Neural progenitor cell (in vitro differentiated cells): ENCODE measurements around the gene RNF224. TPM values are rescaled to one million over a fixed set of nuclear protein-coding genes. Genes with fewer than 3 reads are reported as not detected.
A peak's percentile ranks its signal among the peaks of the same experiment; 100 is the strongest.

Experiments used
- DNase-seq: peaks from one replicate; pipeline ENCODE4 v3.0.0-alpha.2; 2016; ENCODE audit warnings: low spot score
- H2AFZ ChIP-seq: fragments of 200-600 bp; sonication (generic); replicated peaks from 2 replicates; pipeline ENCODE4 v1.6.1; 2016; ENCODE audit warnings: antibody characterized with exemption
- H3F3A ChIP-seq: fragments of 200-600 bp; sonication (generic); 2 replicates; pipeline ENCODE4 v1.6.1; 2016; ENCODE audit warnings: antibody characterized with exemption, low read depth
- H3K27ac ChIP-seq: fragments of 200-600 bp; sonication (generic); 2 replicates; pipeline ENCODE4 v1.5.1; 2016; ENCODE audit warnings: mild to moderate bottlenecking
- H3K27me3 ChIP-seq: fragments of 200-600 bp; sonication (generic); 2 replicates; pipeline ENCODE4 v1.6.1; 2016; ENCODE audit warnings: mild to moderate bottlenecking, moderate library complexity
- H3K36me3 ChIP-seq: fragments of 200-600 bp; sonication (generic); 2 replicates; pipeline ENCODE4 v1.5.1; 2016
- H3K4me1 ChIP-seq: fragments of 200-600 bp; sonication (generic); 2 replicates; pipeline ENCODE4 v1.6.1; 2016; ENCODE audit warnings: mixed run types
- H3K4me2 ChIP-seq: fragments of 200-600 bp; sonication (generic); 2 replicates; pipeline ENCODE4 v1.6.1; 2016
- H3K4me3 ChIP-seq: fragments of 200-600 bp; sonication (generic); 2 replicates; pipeline ENCODE4 v1.5.1; 2016
- H3K79me2 ChIP-seq: fragments of 200-600 bp; sonication (generic); 2 replicates; pipeline ENCODE4 v1.6.1; 2016; ENCODE audit warnings: low read depth
- H3K9ac ChIP-seq: fragments of 200-600 bp; sonication (generic); 2 replicates; pipeline ENCODE4 v1.6.1; 2016
- H3K9me3 ChIP-seq: fragments of 200-600 bp; sonication (generic); 2 replicates; pipeline ENCODE4 v1.5.1; 2016; ENCODE audit warnings: low read depth
- H4K20me1 ChIP-seq: fragments of 200-600 bp; sonication (generic); 2 replicates; pipeline ENCODE4 v1.6.1; 2016; ENCODE audit warnings: low read depth
- H3K27ac Mint-ChIP-seq: 3 replicates; pipeline ENCODE4 v1.8.0; 2021; ENCODE audit warnings: mixed read lengths
- H3K27me3 Mint-ChIP-seq: 2 replicates; pipeline ENCODE4 v1.8.0; 2022; ENCODE audit warnings: low read depth, mild to moderate bottlenecking, inconsistent platforms, moderate library complexity, mixed read lengths; ENCODE audit not compliant: insufficient read depth
- H3K36me3 Mint-ChIP-seq: 3 replicates; pipeline ENCODE4 v1.8.0; 2021; ENCODE audit warnings: mixed read lengths
- H3K4me1 Mint-ChIP-seq: 3 replicates; pipeline ENCODE4 v1.8.0; 2021; ENCODE audit warnings: mixed read lengths
- H3K4me3 Mint-ChIP-seq: 3 replicates; pipeline ENCODE4 v1.8.0; 2021; ENCODE audit warnings: mild to moderate bottlenecking, moderate library complexity, mixed read lengths
- H3K9me3 Mint-ChIP-seq: 3 replicates; pipeline ENCODE4 v1.8.0; 2020; ENCODE audit warnings: mixed read lengths
- CTCF ChIP-seq: fragments of 200-600 bp; sonication (generic); IDR thresholded peaks from 2 replicates; pipeline ENCODE4 v1.5.1; 2017; ENCODE audit warnings: antibody characterized with exemption, mild to moderate bottlenecking
- EZH2 ChIP-seq: fragments of 200-600 bp; sonication (generic); IDR thresholded peaks from 2 replicates; pipeline ENCODE4 v1.6.1; 2017; ENCODE audit warnings: antibody characterized with exemption, mild to moderate bottlenecking, moderate library complexity
- EZH2phosphoT487 ChIP-seq: fragments of 200-600 bp; sonication (generic); IDR thresholded peaks from 2 replicates; pipeline ENCODE4 v1.6.1; 2017; ENCODE audit warnings: antibody characterized with exemption
- total RNA-seq: library from RNA; depleted of rRNA; stranded (reverse); fragments of >200 nt; gene quantifications from 2 replicates; pipeline ENCODE4 v1.2.3, GENCODE V29; 2015; ENCODE audit warnings: low replicate concordance

The RNF224 gene
- total RNA-seq, 1 donor from 2014 or later: not detected

- Histone ChIP-seq H3K4me3 (peak overlapping the region; percentile 78), H3K27me3 (no peaks in the 10 kb centered on the region), H3K9ac (peak overlapping the region; percentile 59), H4K20me1 (peaks cover 56% of the 10 kb centered on the region), H3K79me2 (peaks cover 36% of the 10 kb centered on the region), H3K4me2 (peak overlapping the region; percentile 98), H3K36me3 (no peaks in the 10 kb centered on the region), H2AFZ (peak overlapping the region; percentile 51), H3K27ac (peak overlapping the region; percentile 86), H3K4me1 (peaks cover 14% of the 10 kb centered on the region), H3K9me3 (no peaks in the 10 kb centered on the region), H3F3A (peaks cover 51% of the 10 kb centered on the region)
- Mint-ChIP-seq H3K4me3 (peak overlapping the region; percentile 87), H3K27me3 (no peaks in the 10 kb centered on the region), H3K27ac (no peak overlapping the region), H3K4me1 (peaks cover 35% of the 10 kb centered on the region), H3K36me3 (peaks cover 14% of the 10 kb centered on the region), H3K9me3 (no peaks in the 10 kb centered on the region)
- TF ChIP-seq EZH2 (peak; percentile 35), CTCF (peak; percentile 40), EZH2phosphoT487 (no peak)
- DNase-seq: peak; percentile 74
These were observed 13.1 kb downstream of the RNF224 start for GRCh38 chr9:137240318-137240840.

- H3K79me2 ChIP-seq: peaks cover 36% of the 10 kb centered on the region
- DNase-seq: peak; percentile 99
- H3K27me3 ChIP-seq: no peaks in the 10 kb centered on the region
- H3K27ac Mint-ChIP-seq: peak within 1 kb of the TSS; percentile 89
- peak within 1 kb of the TSS; percentile 100 for H3K4me2 ChIP-seq
- peaks cover 14% of the 10 kb centered on the region for H3K36me3 Mint-ChIP-seq
- H3K27ac ChIP-seq: peak within 1 kb of the TSS; percentile 86
- H3K36me3 ChIP-seq: no peaks in the 10 kb centered on the region
- peak within 1 kb of the TSS; percentile 51 for H2AFZ ChIP-seq
- H3K4me1 Mint-ChIP-seq: peaks cover 35% of the 10 kb centered on the region
- no peaks in the 10 kb centered on the region for H3K27me3 Mint-ChIP-seq
- peaks cover 51% of the 10 kb centered on the region for H3F3A ChIP-seq
- H4K20me1 ChIP-seq: peaks cover 53% of the 10 kb centered on the region
- H3K4me3 Mint-ChIP-seq: peak within 1 kb of the TSS; percentile 98
- TF ChIP-seq EZH2phosphoT487: no peak
- no peak for TF ChIP-seq EZH2
- TF ChIP-seq CTCF: no peak
- H3K4me1 ChIP-seq: peaks cover 14% of the 10 kb centered on the region
- H3K9ac ChIP-seq: peak within 1 kb of the TSS; percentile 68
- H3K4me3 ChIP-seq: peak within 1 kb of the TSS; percentile 100
- H3K9me3 Mint-ChIP-seq: no peaks in the 10 kb centered on the region
- no peaks in the 10 kb centered on the region for H3K9me3 ChIP-seq
These were observed 13.7 kb downstream of the RNF224 start, which contains the start of gene TUBB4B for GRCh38 chr9:137240841-137241489. Gene TUBB4B, plus strand, starts transcription at chr9:137241287. Its CDS starts 74 bp downstream, at chr9:137241361.

- Histone ChIP-seq H3K36me3 (no peaks in the 10 kb centered on the region), H2AFZ (no peak overlapping the region), H3F3A (peaks cover 51% of the 10 kb centered on the region), H3K4me3 (peak overlapping the region; percentile 100), H3K79me2 (peaks cover 36% of the 10 kb centered on the region), H3K27me3 (no peaks in the 10 kb centered on the region), H4K20me1 (peaks cover 51% of the 10 kb centered on the region), H3K9ac (peak overlapping the region; percentile 68), H3K4me1 (peaks cover 12% of the 10 kb centered on the region), H3K9me3 (no peaks in the 10 kb centered on the region), H3K4me2 (peak overlapping the region; percentile 100), H3K27ac (no peak overlapping the region)
- H3K4me1 Mint-ChIP-seq: peaks cover 35% of the 10 kb centered on the region
- no peak for TF ChIP-seq EZH2phosphoT487
- no peak for TF ChIP-seq EZH2
- TF ChIP-seq CTCF: no peak
- H3K36me3 Mint-ChIP-seq: peaks cover 14% of the 10 kb centered on the region
- DNase-seq: peak; percentile 67
- H3K27me3 Mint-ChIP-seq: no peaks in the 10 kb centered on the region
- H3K4me3 Mint-ChIP-seq: peak overlapping the region; percentile 92
- H3K9me3 Mint-ChIP-seq: no peaks in the 10 kb centered on the region
- peak overlapping the region; percentile 53 for H3K27ac Mint-ChIP-seq
These were observed 14.4 kb downstream of the RNF224 start for GRCh38 chr9:137241490-137242268.
